Measurements from ENCODE around the gene KCNQ1.
"Not testable (repeated sequence)": the region's sequence is repeated elsewhere in the genome, so short reads cannot be mapped to it uniquely, and the experiment has no call there.

The KCNQ1 gene

DNA sequence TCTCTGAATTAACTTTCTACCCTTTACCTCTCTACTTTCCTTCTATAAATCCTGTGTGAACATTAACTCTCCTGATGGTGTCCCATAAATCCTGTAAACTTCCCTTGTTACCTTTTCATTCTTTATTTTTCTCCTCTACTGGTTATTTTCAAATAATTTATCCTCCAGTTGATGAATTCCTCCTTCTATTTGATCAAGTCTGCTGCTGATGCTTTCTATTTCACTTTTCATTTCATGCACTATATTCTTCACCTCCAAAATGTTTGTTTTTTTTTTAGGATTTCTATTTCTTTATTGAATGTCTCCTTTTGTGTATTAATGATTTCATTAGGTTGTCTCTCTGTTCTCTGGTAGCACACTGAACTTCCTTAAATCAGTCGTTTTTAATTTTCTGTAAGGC is 186.4 kb downstream of the KCNQ1 start:
- DNase-seq = no peak

DNA sequence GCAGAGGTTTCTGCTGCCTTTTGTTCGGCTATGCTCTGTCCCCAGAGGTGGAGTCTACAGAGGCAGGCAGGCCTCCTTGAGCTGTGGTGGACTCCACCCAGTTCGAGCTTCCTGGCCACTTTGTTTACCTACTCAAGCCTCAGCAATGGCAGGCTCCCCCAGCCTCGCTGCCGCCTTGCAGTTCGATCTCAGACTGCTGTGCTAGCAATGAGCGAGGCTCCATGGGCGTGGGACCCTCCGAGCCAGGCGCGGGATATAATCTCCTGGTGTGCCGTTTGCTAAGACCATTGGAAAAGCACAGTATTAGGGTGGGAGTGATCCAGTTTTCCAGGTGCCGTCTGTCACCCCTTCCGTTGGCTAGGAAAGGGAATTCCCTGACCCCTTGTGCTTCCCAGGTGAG is 195.0 kb downstream of the KCNQ1 start:
- not testable (repeated sequence) for DNase-seq

DNA sequence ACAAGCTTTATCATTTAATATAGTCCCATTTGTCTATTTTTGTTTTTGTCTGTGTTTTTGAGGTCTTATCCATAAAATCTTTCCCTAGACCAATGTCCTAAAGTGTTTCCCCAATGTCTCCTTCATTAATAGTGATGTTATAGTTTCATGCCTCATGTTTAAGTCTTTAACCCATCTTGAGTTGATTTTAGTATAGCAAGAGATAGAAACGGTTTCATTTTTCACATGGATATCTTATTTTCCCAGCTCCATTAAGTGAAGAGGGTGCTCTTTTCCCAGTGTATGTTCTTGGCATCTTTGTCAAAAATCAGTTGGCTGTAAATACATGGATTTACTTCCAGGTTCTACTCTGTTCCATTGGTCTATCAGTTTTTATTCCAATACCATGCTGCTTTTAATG is 196.8 kb downstream of the KCNQ1 start:
- DNase-seq = no peak

DNA sequence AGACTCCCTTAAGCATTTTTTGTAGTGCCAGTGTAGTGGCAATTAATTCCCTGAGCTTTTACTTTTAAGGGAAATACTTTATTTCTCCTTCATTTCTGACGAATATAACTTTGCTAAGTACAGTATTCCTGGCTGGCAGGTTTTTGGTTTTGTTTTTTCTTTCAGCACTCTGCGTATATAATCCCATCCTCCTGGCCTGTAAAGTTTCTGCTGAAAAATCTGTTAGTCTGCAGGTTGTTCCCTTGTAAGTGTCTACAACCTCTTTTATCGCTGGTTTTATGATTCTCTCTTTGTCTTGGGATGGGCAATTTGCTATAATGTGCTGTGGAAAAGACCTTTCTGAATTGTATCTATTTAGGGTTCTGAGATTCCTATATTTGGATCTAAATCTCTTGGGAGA is 198.9 kb downstream of the KCNQ1 start:
- no peak for DNase-seq

DNA sequence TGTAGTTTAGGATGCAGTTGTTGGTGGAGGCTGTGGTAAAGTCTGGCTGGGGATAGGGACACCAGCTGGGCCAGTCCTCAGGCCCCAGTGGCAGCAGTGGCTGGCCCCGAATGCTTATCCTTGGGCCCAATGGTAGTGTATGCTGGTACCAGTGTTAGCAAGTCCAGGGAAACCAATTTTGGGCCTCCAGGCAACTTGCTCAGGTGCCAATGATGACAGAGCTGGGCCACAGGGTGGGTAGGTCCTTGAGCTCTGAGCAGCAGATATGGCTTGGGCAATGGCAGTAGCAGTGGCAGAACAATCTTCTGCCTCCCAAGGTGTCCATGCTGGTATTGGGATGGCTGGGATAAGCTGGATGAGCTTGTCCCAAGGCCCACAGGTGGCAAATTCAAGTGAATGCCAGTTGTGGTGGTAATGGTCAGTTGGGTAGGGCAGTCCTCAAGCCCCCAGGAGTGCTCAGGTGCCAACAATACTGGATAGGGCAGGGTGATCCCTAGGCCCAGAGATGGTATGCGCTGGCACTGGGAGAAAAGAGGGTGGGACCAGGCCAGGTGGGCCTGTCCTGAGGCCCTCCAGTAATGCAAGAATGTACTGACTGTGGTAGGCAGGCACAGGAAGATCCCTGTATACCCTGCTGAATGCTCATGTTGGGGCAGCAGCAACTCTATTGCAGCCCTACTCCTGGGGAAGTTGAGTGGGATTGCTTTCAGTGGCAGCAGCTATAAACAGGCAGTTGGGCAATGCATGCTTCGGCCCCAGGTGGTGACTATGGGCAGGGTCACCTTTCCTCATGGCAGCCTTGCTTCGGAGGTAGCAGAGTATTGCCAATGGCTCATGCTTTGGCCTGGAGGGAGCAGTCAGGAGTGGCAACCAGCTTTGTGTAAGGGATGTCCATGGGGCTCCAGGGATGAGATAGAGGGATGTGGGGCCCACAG is 200.3 kb downstream of the KCNQ1 start:
- no peak for DNase-seq

DNA sequence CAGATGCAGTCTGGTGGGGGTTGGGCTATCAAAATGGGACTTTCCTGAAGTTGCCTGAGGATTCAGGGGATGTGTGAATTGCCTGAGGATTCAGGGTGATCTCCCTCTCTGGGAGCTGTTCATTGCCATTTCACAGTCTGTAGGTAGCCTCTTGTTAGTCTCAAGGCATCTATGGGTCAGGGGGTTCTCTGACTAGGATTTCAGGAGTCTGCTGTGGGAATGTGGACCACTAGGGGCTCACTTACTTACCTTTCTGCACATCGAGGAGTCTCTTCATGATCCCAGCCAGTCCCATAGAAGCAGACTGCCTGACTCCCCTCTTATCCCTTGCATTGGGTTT is 200.9 kb downstream of the KCNQ1 start:
- DNase-seq = no peak

DNA sequence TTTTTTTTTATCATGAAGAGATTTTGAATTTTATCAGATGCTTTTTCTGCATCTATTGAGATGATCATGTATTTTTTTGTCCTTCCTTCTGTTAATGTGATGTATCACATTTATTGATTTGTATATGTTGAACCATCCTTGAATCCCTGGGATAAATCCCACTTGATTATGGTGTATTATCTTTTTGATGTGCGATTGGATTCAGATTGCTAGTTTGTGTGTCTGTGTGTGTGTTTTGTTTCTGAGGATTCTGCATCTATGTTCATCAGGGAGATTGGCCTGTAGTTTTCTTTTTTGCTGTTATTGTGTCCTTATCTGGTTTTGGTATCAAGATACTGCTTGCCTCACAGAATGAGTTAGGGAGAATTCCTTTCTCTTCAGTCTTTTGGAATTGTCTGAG is 202.4 kb downstream of the KCNQ1 start:
- no peak for DNase-seq

DNA sequence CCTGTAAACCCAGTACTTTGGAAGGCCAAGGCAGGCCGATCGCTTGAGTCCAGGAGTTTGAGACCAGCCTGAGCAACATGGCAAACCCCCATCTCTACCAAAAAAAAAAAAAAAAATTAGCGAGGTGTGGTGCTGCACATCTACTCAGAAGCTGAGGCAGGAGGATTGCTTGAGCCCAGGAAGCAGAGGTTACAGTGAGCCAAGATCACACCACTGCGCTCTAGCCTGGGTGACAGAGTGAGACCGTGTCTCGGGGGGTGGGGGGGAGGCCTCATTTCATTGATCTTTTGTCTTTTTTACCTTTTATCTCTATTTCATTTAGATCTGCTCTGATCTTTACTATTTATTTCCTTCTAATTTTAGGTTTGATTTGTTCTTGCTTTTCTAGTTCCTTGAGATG is 203.1 kb downstream of the KCNQ1 start:
- no peak for DNase-seq

DNA sequence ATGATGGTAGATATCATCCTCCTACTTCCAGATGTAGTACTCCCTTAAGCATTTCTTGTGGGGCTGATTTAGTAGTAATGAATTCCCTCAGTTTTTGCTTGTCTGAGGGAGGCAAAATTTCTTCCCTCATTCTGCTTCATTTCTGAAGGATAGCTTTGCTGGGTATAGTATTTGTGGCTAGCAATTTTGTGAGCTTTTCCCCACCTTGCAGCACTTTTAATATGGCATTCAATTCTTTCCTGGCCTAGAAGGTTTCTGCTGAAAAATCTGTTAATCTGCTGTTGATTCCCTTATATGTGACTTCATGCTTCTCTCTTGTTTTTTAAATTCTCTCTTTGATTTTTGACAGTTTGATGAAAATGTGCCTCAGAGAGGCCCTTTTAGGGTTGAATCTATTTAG is 204.6 kb downstream of the KCNQ1 start:
- DNase-seq = no peak

DNA sequence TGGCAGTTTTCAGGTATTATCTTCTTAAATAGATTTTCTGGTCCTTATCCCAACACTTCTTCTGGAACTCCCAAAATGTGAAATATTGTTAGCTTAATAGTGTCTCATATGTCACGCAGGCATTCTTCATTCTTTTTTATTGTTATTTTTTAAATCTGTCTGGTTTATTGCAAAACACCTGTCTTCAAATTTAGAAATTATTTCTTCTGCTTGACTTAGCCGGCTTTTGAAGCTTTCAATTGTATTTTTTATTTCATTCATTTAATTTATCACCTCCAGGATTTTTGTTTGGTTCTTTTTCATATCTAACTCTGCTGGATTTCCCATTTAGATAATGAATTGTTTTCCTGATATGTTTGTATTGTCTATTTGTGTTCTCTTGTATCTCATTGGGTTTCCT is 205.0 kb downstream of the KCNQ1 start:
- DNase-seq = no peak

DNA sequence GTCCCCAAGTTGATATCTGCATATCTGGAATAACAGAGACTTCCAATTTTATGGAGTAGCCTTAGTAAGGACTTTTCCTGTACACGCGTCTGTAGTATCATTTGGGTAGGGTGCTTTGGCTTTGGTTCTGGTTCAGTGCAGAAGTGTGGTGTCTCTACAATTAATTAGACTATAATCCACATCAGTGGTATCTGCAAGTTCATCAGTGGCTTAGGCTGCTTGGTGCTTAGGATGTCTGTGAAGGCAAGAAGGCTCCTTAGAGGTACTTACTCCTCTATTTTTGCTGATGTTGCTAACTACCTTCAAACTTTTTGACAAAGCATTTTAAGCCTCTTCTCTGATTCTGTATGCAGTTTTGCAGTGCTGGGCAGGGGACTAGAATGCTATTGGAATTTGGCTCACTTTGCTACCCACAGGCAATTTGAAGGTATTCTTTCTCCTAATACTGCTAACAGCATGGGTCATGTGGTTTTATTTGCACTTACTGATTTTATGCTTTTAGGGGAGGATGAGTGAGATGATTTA is 205.6 kb downstream of the KCNQ1 start:
- no peak for DNase-seq

DNA sequence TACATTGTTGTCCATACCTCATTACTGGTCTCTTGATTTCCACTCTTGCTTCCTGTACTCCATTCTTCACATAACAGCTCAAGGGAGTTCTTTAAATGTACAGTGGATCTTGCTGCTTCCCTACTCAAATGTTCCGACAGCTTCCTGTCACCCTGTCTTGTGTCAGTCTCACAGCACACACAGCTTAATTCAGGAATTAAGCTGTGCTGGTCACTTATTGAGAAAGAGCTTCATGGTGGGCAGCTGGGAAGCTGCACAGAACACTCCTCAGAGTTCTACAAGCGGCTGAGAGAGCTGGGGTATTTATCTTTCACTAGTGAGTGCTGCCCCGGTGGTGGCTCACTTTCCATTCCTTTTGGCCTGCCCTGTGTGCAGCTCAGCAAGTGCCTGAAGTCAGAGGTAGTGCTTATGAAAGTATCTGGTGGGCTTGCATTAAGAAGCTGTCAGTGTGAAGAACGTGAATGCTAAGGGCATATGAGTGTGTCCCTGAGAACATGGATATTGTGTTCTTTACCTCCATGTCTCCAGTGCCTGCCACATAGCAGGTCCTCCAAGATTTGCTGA is 206.3 kb downstream of the KCNQ1 start:
- no peak for DNase-seq

DNA sequence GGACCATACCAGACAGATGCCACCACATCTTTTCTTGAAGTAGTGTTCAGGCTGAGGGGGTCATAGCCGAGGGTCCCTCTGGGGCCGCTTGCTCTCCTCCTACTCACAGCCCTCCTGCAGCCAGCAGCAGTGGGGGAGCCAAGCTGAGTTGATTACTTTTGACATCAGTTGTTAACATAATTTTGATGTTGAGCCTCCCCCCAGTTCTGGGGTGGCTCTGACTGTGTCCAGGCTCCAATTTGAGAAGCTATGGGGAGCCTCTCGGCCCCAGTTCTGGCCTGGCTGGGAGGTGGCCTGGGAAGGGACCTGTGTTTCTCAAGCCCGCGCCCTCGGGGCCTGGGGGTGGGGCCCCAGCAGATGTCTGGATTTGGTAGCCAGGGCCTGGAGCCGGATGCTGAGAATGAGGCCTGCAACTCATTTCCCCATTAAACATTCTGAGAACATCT is 207.0 kb downstream of the KCNQ1 start:
- no peak for DNase-seq

DNA sequence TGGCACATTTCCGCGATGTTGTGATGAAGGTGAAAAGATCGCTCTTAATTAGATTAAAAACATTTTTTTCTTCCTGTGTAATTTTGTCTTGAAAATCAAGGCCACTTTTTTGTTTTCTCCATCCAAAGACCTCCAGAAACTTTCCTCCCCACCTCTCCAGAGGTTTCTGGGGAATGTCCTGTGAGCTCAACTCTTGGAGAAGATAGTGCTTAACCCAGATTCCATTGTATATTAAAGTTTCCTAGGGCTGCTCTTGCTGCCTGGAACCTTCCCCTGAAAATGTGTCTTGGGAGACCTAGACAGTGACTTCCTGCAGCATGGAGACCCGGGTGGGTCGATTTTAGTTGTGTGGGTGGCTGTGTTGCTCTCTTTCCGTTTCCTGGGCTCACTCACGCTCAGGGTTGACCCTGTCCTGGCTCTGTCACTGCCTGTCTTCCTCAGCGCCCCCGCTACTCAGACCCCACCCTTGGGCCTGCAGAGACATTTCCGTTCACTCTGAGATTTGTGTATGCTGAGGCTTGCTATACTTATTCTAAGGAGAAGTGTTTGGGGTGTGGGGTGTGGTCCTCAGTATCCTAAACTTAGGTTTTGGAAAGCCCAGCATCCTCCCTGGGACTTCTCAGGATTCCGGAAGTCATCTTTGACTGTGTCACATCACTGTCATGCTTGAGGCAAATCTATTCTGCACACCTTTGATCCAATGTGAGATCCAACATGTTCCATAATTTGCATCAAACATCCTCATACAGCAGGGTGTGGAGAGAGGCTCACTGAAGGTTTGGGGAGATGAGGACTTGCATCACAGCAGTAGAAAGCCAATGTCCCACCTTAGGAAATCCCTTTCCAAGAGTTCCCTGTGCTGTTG is 207.8 kb downstream of the KCNQ1 start:
- DNase-seq = no peak

DNA sequence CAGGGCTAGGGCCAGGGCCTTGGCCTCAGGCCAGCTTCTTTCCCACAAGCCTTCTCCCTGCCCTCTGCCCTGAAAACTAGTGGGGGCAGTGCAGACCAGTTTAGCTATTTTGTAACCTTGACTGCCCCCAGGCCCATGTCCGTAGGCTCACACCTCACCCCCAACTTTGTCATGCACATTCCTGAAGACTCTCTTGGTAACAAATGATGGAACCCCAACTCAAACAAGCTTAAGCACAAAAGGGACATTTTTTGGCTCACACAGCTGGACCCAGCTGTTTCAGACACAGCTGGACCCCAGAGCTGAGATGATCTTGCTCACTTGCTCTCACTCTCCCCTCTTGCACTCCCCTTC is 208.4 kb downstream of the KCNQ1 start:
- no peak for DNase-seq

DNA sequence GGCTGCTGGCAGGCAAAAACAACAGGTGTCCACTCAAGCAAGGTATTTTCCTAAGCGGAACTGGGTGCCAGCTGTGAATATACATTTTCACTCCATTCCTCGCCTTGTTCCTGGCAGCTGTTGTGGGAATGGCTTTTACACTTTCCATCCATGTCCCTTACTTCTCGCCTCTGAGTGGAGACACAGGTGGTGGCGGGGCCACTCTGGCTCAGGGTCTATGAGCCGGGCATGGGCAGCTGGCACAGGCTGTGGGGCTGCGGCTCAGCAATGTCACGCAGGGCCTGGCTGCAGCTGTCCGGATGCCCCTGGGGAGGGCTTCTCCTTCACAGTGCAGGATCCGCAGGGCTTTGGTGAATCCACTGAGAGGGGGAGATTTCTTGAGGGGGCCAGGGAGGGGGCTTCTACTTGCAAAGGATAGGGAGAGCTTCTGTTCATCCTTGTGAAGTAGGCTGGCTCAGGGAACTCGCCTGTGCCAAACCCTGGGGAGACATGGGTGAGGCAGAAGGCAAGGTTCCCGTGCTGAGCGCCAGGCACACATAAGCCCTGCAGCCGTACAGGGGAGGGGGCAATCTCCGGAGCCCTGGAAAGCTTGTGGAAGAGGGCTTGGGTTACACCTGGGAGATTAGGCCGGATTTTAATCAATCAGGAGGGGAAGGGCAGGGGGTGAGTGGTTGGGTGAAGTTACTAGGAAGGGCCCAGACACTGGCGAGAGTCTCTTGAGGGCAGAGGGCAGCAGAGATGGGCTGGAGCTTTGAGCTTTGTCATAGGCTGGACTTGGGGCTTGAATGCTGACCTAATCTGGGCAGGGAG is 209.3 kb downstream of the KCNQ1 start:
- no peak for DNase-seq

DNA sequence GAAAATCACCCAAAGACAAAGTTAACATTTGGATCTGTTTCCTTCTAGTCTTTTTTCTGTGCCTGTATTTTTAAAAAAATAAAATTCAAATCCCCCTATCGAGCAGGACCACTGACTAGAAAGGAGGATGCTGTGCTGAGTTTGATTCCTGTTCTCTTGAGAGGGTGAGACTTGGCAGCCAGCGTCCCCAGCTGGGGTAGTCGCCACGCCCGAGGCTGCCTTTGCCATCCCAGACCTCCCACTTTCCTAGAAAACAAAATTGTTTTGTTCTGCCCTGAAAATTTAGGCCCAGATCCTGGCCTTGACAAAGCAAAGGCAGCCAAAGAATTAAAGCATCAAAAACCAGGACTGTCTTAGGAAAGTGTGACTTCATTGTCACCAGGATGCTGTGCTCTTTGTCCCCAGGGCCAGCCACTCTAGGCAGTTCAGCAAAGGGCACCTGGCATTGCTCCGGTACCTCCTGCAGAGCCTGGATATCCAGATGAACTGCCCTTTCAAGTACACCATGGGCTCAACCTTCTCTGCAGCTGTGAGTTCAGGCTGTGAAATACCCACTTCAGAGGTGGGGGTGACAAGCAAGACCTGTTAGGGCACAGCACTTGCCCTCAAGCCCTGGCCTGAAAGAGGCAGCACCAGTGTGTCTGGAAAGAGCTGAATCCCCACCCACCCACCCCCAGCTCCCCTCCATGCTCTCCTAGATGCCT is 210.4 kb downstream of the KCNQ1 start:
- DNase-seq = no peak

DNA sequence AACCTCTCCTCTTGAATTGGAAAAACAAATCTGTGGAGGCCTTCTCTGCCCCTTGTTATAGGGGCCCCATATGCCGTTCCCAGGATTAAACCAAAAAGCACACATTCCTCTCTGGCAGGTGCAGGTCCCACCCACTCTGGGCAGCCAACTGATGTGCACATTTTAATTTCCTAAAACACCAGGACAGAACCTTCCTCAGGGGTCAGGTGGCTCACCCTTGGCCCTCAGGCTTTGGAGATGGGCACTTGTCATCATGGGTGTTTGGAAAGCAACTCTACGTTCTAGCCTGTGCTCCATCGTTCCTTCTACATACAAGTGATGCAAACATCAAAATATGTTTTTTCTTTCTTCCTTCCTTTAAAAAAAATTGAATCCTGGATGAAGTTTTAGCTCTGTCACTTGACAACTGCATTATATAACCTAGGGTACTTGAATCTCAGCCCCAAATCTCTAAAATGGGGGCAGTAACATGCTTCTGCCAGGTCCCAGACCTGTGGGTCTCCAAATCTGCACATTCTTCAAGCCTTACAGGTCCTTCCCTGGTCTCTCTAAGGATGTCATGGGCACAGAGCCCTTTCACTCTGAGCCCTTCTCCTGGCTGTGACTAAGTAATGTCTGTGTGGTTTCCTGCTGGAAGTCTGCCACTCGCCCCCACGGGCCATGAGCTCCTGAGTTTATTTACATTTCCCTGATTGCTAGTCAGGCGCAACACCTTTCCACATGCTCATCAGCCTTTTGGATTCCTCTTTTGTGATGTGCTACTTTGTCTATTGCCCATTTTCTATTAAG is 211.2 kb downstream of the KCNQ1 start:
- no peak for DNase-seq

DNA sequence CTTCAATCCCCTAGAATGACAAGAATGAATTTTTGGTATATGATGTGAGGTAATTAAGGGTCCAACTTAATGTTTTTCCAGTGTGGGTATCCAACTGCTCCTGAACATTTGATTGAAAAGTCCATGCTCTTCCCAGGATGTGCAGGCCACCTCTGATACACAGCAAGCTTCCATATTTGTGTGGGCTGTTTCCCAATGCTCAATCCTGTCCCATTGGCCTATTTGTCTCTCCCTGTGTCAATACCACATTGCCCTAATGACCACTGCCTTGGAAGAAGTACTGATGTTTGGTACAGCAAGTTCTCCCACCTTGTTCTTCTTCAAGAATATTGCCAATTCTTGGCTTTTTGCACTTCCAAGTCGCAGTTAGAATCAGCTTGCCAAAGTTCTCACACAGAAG is 212.1 kb downstream of the KCNQ1 start:
- DNase-seq = no peak

DNA sequence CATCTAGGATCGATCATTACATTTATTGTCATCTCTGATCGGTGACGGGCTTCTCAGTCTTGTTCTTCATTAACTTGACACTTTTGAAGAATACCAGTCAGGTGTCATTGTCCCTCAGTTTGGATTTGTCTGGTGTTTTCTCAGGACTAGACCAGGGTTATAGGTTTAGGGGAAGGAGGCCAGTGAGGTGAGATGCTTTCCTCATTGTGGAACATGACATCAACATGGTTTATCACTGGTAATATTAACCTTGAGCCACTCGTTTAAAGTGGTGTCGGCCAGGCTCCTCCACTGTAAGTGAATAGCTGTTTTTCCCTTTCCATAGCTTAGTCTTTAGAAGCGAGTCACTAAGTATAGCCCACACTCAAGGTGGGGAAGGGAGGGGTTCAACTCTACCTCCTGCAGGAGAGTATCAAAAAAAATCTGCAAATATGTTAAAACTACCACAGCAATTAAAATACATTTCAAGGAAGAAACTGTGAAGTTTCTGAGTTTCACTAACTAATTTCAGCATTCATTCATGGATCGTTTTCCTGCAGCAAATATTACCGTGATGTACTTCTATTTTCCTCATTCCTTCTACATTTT is 213.0 kb downstream of the KCNQ1 start:
- DNase-seq = no peak

All from activated effector memory CD4-positive, alpha-beta T cell treated with Interleukin-2 at 50 U/mL for 16 hours (primary cell).